Osteoblast (primary cell): ENCODE data around the gene TOB1. TPM values are rescaled to one million over a fixed set of nuclear protein-coding genes. Genes with fewer than 3 reads are reported as not detected.

Source experiments
- DNase-seq: peaks from one replicate; pipeline ENCODE4 v3.0.0; 2011; ENCODE audit warnings: low spot score, mixed read lengths; ENCODE audit not compliant: insufficient read length; ENCODE audit errors: missing footprints
- H2AFZ ChIP-seq: 2 replicates; pipeline ENCODE4 v1.6.0; 2011; ENCODE audit warnings: mild to moderate bottlenecking, low read length
- H3K27ac ChIP-seq: 2 replicates; pipeline ENCODE4 v1.5.1; 2011; ENCODE audit warnings: mild to moderate bottlenecking, low read depth, low read length, moderate library complexity
- H3K27me3 ChIP-seq: 2 replicates; pipeline ENCODE4 v1.6.0; 2012; ENCODE audit warnings: mild to moderate bottlenecking, control low read depth, inconsistent platforms, low read length, moderate library complexity; ENCODE audit not compliant: insufficient read depth
- H3K36me3 ChIP-seq: 2 replicates; pipeline ENCODE4 v1.5.1; 2011; ENCODE audit warnings: mild to moderate bottlenecking, low read length, control low read depth, moderate library complexity; ENCODE audit not compliant: insufficient read depth
- H3K4me1 ChIP-seq: 2 replicates; pipeline ENCODE4 v1.5.1; 2011; ENCODE audit warnings: mild to moderate bottlenecking, low read length, control low read depth, moderate library complexity; ENCODE audit not compliant: insufficient read depth
- H3K4me2 ChIP-seq: 2 replicates; pipeline ENCODE4 v1.6.0; 2011; ENCODE audit warnings: mild to moderate bottlenecking, low read length; ENCODE audit not compliant: insufficient read depth
- H3K4me3 ChIP-seq: fragments of 200-600 bp; sonication (generic); 3 replicates; pipeline ENCODE4 v1.5.1; 2012; ENCODE audit warnings: mild to moderate bottlenecking, low read length, inconsistent platforms; ENCODE audit not compliant: insufficient read depth
- H3K79me2 ChIP-seq: 2 replicates; pipeline ENCODE4 v1.6.0; 2012; ENCODE audit warnings: mild to moderate bottlenecking, low read length, control low read depth, inconsistent platforms; ENCODE audit not compliant: insufficient read depth
- H3K9me3 ChIP-seq: 2 replicates; pipeline ENCODE4 v1.5.1; 2011; ENCODE audit warnings: low read depth, low read length, control low read depth
- H4K20me1 ChIP-seq: 2 replicates; pipeline ENCODE4 v1.6.0; 2012; ENCODE audit warnings: mild to moderate bottlenecking, low read length, control low read depth; ENCODE audit not compliant: insufficient read depth
- CTCF ChIP-seq: IDR thresholded peaks from 2 replicates; pipeline ENCODE4 v1.5.1; 2011; ENCODE audit warnings: mild to moderate bottlenecking, low read depth, low read length, moderate library complexity; ENCODE audit errors: extremely low read depth
- total RNA-seq: library from RNA; depleted of rRNA; stranded (reverse); fragments of >200 nt; gene quantifications from 2 replicates; pipeline ENCODE4 v1.2.3, GENCODE V29; 2012

Gene TOB1
- total RNA-seq, 1 donor, result 18.8 TPM

GRCh38 chr17:50890675-50891516 lies 24.7 kb upstream of the TOB1 start:
- Histone ChIP-seq H2AFZ (no peak overlapping the region), H3K27ac (no peak overlapping the region), H3K4me2 (no peak overlapping the region), H4K20me1 (no peaks in the 10 kb centered on the region), H3K36me3 (no peaks in the 10 kb centered on the region), H3K79me2 (no peaks in the 10 kb centered on the region), H3K27me3 (peaks cover 4% of the 10 kb centered on the region), H3K9me3 (no peaks in the 10 kb centered on the region), H3K4me1 (no peaks in the 10 kb centered on the region), H3K4me3 (no peak overlapping the region)
- no peak for DNase-seq
- no peak for TF ChIP-seq CTCF

- Histone ChIP-seq H3K79me2 (no peaks in the 10 kb centered on the region), H3K36me3 (no peaks in the 10 kb centered on the region), H3K27me3 (peaks cover 4% of the 10 kb centered on the region), H3K4me2 (no peak overlapping the region), H2AFZ (no peak overlapping the region), H3K4me1 (no peaks in the 10 kb centered on the region), H3K27ac (no peak overlapping the region), H3K9me3 (no peaks in the 10 kb centered on the region), H4K20me1 (no peaks in the 10 kb centered on the region), H3K4me3 (no peak overlapping the region)
- no peak for DNase-seq
- no peak for TF ChIP-seq CTCF
Observed at GRCh38 chr17:50889528-50890118, 23.5 kb upstream of the TOB1 start.

GRCh38 chr17:50887705-50888245 lies 21.6 kb upstream of the TOB1 start:
- Histone ChIP-seq H3K4me3 (no peak overlapping the region), H3K79me2 (no peaks in the 10 kb centered on the region), H3K4me2 (no peak overlapping the region), H3K27ac (no peak overlapping the region), H3K36me3 (no peaks in the 10 kb centered on the region), H3K27me3 (peaks cover 4% of the 10 kb centered on the region), H3K4me1 (peaks cover 3% of the 10 kb centered on the region), H4K20me1 (no peaks in the 10 kb centered on the region), H2AFZ (no peak overlapping the region), H3K9me3 (no peaks in the 10 kb centered on the region)
- no peak for DNase-seq
- no peak for TF ChIP-seq CTCF
